WI38 (cell line): Measurements from ENCODE around the gene ITGB8.

Experiments used
- H3K4me3 ChIP-seq: 2 replicates; pipeline ENCODE4 v1.5.1; 2011; ENCODE audit warnings: low read depth, mild to moderate bottlenecking, control low read depth, low read length
- CTCF ChIP-seq: IDR thresholded peaks from 2 replicates; pipeline ENCODE4 v1.5.1; 2012; ENCODE audit warnings: low read depth, mild to moderate bottlenecking, control low read depth, low read length

Gene ITGB8

GRCh38 chr7:20338285-20338684 lies 7.6 kb downstream of the ITGB8 start:
- H3K4me3 ChIP-seq = no peak overlapping the region
- no peak for TF ChIP-seq CTCF

- no peak overlapping the region for H3K4me3 ChIP-seq
- TF ChIP-seq CTCF = no peak
These were observed 10.1 kb downstream of the ITGB8 start for GRCh38 chr7:20340839-20341238.

- no peak overlapping the region for H3K4me3 ChIP-seq
- TF ChIP-seq CTCF = no peak
These were observed 12.5 kb downstream of the ITGB8 start for GRCh38 chr7:20343205-20343604.

- no peak for TF ChIP-seq CTCF
- no peak overlapping the region for H3K4me3 ChIP-seq
These were observed 13.2 kb downstream of the ITGB8 start for GRCh38 chr7:20343941-20344340.

- no peak overlapping the region for H3K4me3 ChIP-seq
- no peak for TF ChIP-seq CTCF
These were observed 13.7 kb downstream of the ITGB8 start for GRCh38 chr7:20344396-20344795.

GRCh38 chr7:20346577-20346976 lies 15.9 kb downstream of the ITGB8 start:
- no peak overlapping the region for H3K4me3 ChIP-seq
- TF ChIP-seq CTCF = no peak

GRCh38 chr7:20347680-20348079 lies 17.0 kb downstream of the ITGB8 start:
- no peak for TF ChIP-seq CTCF
- no peak overlapping the region for H3K4me3 ChIP-seq
